Activated T-cell treated with anti-CD3 and anti-CD28 coated beads, Interleukin-2, amount 50 U/mL, for 24 hours (primary cell): ENCODE results near the gene TMEM121.

Source experiments
- DNase-seq: peaks from one replicate; pipeline ENCODE4 v3.0.0-alpha.2; 2020
- H3K27ac Mint-ChIP-seq: 2 replicates; pipeline ENCODE4 v1.8.0; 2020; ENCODE audit warnings: mild to moderate bottlenecking, mixed read lengths
- H3K27me3 Mint-ChIP-seq: 2 replicates; pipeline ENCODE4 v1.8.0; 2020; ENCODE audit warnings: mixed read lengths
- H3K36me3 Mint-ChIP-seq: 2 replicates; pipeline ENCODE4 v1.8.0; 2020; ENCODE audit warnings: low read depth, mixed read lengths
- H3K4me1 Mint-ChIP-seq: 2 replicates; pipeline ENCODE4 v1.8.0; 2020; ENCODE audit warnings: low read depth, mixed read lengths
- H3K4me3 Mint-ChIP-seq: 2 replicates; pipeline ENCODE4 v1.8.0; 2020; ENCODE audit warnings: mild to moderate bottlenecking, moderate library complexity, mixed read lengths
- H3K9me3 Mint-ChIP-seq: 2 replicates; pipeline ENCODE4 v1.8.0; 2020; ENCODE audit warnings: mixed read lengths

The TMEM121 gene

DNA sequence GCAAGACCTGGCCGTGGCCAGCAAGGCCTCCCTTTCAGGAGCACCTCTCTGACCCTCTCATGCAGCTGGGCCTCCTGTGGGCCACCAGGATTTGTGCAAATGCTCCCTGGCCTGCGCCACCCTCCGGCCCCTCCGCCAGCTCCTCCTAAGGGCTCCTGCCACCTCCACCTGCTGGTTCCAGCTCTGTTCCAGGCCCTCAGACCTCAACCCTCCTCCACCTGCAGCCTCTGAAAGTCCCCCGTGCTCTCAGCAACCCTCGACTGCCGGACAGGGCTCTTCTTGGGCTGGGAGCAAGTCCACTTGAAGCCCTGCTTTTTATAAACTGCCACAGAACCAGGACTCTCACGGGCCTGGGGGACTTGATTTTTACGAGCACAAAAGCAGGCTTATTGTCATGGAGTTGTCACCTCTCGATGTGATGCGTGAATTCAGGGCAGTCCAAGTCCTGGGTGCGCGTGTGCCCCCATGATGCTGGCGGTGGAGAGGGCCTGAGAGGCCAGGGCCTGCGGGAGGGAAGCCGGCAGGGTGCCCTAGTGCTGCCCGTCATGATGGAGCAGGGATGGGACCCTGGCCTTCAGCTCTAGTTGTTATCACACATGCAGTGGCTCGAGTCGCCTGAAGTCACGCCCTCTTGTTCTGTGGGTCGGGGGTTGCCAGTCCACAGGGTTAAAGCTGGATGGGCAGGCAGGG lies 26.2 kb upstream of the TMEM121 start:
- peaks cover 18% of the 10 kb centered on the region for H3K36me3 Mint-ChIP-seq

GRCh38 chr14:105500726-105501101 lies 25.7 kb upstream of the TMEM121 start:
- Mint-ChIP-seq H3K27ac (no peak overlapping the region), H3K36me3 (peaks cover 18% of the 10 kb centered on the region), H3K9me3 (no peaks in the 10 kb centered on the region), H3K27me3 (no peaks in the 10 kb centered on the region), H3K4me1 (no peaks in the 10 kb centered on the region), H3K4me3 (no peak overlapping the region)
- DNase-seq = no peak

More for the DNA sequence above, 26.2 kb upstream of the TMEM121 start:
- Mint-ChIP-seq H3K4me1 (no peaks in the 10 kb centered on the region), H3K27me3 (no peaks in the 10 kb centered on the region), H3K27ac (no peak overlapping the region), H3K4me3 (no peak overlapping the region), H3K9me3 (no peaks in the 10 kb centered on the region)
- DNase-seq = peak; percentile 33

GRCh38 chr14:105501504-105502291 lies 24.7 kb upstream of the TMEM121 start:
- Mint-ChIP-seq H3K4me3 (no peak overlapping the region), H3K27me3 (no peaks in the 10 kb centered on the region), H3K27ac (no peak overlapping the region), H3K36me3 (peaks cover 15% of the 10 kb centered on the region), H3K4me1 (no peaks in the 10 kb centered on the region), H3K9me3 (no peaks in the 10 kb centered on the region)
- DNase-seq = peak; percentile 28

- peak; percentile 25 for DNase-seq
- H3K36me3 Mint-ChIP-seq = peaks cover 14% of the 10 kb centered on the region
- peak overlapping the region; percentile 82 for H3K27ac Mint-ChIP-seq
Measured at GRCh38 chr14:105502446-105503295, 23.7 kb upstream of the TMEM121 start.

DNA sequence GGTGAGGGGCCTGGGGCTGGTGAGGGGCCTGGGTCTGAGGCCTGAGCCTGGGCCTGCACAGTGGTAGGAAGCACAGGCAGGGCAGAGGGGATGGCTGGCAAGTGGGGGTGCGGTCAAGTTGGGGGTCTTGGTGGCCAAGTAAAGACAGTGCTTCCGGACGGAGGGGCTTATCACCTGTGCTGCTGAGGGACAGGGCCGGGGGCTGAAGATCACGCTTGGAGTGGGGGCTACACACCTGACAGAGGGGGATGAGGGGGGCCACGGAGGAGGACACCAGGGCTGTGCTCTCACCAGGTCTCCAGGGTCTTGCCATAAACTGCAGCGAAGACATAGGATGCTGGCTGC lies 23.1 kb upstream of the TMEM121 start:
- no peak for DNase-seq
- no peak overlapping the region for H3K4me3 Mint-ChIP-seq
- H3K27me3 Mint-ChIP-seq = peaks cover 7% of the 10 kb centered on the region
- H3K27ac Mint-ChIP-seq = peak overlapping the region; percentile 41
- H3K4me1 Mint-ChIP-seq = no peaks in the 10 kb centered on the region
- H3K36me3 Mint-ChIP-seq = peaks cover 8% of the 10 kb centered on the region
- H3K9me3 Mint-ChIP-seq = no peaks in the 10 kb centered on the region

More at GRCh38 chr14:105502446-105503295, 23.7 kb upstream of the TMEM121 start:
- Mint-ChIP-seq H3K4me1 (no peaks in the 10 kb centered on the region), H3K4me3 (no peak overlapping the region), H3K9me3 (no peaks in the 10 kb centered on the region), H3K27me3 (peaks cover 2% of the 10 kb centered on the region)

- peaks cover 11% of the 10 kb centered on the region for H3K27me3 Mint-ChIP-seq
- no peaks in the 10 kb centered on the region for H3K9me3 Mint-ChIP-seq
- H3K36me3 Mint-ChIP-seq = no peaks in the 10 kb centered on the region
- no peak overlapping the region for H3K4me3 Mint-ChIP-seq
- H3K27ac Mint-ChIP-seq = no peak overlapping the region
- DNase-seq = no peak
- no peaks in the 10 kb centered on the region for H3K4me1 Mint-ChIP-seq
Measured at GRCh38 chr14:105503935-105504692, 22.3 kb upstream of the TMEM121 start.

- no peaks in the 10 kb centered on the region for H3K36me3 Mint-ChIP-seq
- H3K27ac Mint-ChIP-seq = no peak overlapping the region
- no peaks in the 10 kb centered on the region for H3K4me1 Mint-ChIP-seq
- no peak overlapping the region for H3K4me3 Mint-ChIP-seq
- no peak for DNase-seq
- H3K9me3 Mint-ChIP-seq = no peaks in the 10 kb centered on the region
- H3K27me3 Mint-ChIP-seq = peaks cover 11% of the 10 kb centered on the region
Measured at GRCh38 chr14:105505101-105505500, 21.3 kb upstream of the TMEM121 start.

DNA sequence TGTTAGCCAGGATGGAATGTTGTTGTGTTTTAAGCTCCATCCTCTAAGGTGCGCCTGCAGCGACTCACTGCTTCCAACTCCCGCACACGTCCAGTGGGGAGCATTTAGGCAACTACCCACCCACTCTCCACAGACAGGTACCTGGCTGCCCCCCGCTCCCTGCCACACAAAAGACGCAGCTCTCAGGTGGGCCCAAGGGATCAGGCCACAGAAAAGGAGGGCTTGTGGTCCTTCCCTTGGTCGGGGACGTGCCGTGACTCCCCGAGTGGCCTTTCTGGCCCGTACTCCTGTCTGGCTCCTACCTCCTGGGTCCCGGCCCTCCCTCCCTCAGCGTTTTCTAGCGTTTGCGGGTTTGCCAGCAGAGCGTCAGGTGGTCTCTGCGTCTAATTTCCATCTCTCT lies 19.1 kb upstream of the TMEM121 start:
- H3K27ac Mint-ChIP-seq = no peak overlapping the region
- no peaks in the 10 kb centered on the region for H3K9me3 Mint-ChIP-seq
- no peaks in the 10 kb centered on the region for H3K36me3 Mint-ChIP-seq
- H3K4me1 Mint-ChIP-seq = no peaks in the 10 kb centered on the region
- DNase-seq = no peak
- H3K27me3 Mint-ChIP-seq = peaks cover 25% of the 10 kb centered on the region
- H3K4me3 Mint-ChIP-seq = no peak overlapping the region

GRCh38 chr14:105508069-105508468 lies 18.3 kb upstream of the TMEM121 start:
- H3K36me3 Mint-ChIP-seq = no peaks in the 10 kb centered on the region
- H3K4me3 Mint-ChIP-seq = no peak overlapping the region
- H3K4me1 Mint-ChIP-seq = no peaks in the 10 kb centered on the region
- H3K27me3 Mint-ChIP-seq = peaks cover 32% of the 10 kb centered on the region
- H3K9me3 Mint-ChIP-seq = no peaks in the 10 kb centered on the region
- no peak for DNase-seq
- no peak overlapping the region for H3K27ac Mint-ChIP-seq

GRCh38 chr14:105508601-105509000 lies 17.8 kb upstream of the TMEM121 start:
- DNase-seq = no peak
- Mint-ChIP-seq H3K4me1 (no peaks in the 10 kb centered on the region), H3K27ac (no peak overlapping the region), H3K36me3 (no peaks in the 10 kb centered on the region), H3K4me3 (no peak overlapping the region), H3K27me3 (peaks cover 35% of the 10 kb centered on the region), H3K9me3 (no peaks in the 10 kb centered on the region)

DNA sequence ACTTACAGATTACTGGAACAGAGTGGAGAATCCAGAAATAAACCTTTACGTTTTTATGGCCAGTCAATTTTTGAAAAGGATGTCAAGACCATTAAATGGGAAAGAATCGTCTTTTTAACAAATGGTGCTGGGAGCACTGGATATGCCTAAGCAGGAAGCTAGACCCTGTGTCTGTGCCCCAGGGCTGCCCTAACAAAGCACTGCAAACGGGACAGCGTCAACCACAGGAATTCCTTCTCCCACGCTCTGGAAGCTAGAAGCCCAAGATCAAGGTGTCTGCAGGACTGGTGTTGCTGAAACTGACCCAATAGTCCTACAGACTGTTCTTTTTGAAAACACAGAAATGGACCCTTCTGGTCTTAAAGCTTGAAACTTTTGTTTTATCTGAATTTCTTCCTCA lies 9.3 kb upstream of the TMEM121 start:
- H3K9me3 Mint-ChIP-seq = no peaks in the 10 kb centered on the region
- peaks cover 61% of the 10 kb centered on the region for H3K27me3 Mint-ChIP-seq
- DNase-seq = no peak

GRCh38 chr14:105519946-105520698 lies 6.3 kb upstream of the TMEM121 start:
- DNase-seq = no peak
- no peaks in the 10 kb centered on the region for H3K4me1 Mint-ChIP-seq
- peaks cover 52% of the 10 kb centered on the region for H3K27me3 Mint-ChIP-seq

More for the DNA sequence above, 9.3 kb upstream of the TMEM121 start:
- Mint-ChIP-seq H3K27ac (no peak overlapping the region), H3K4me1 (no peaks in the 10 kb centered on the region), H3K4me3 (no peak overlapping the region), H3K36me3 (no peaks in the 10 kb centered on the region)

GRCh38 chr14:105525326-105525725 lies 1.1 kb upstream of the TMEM121 start:
- DNase-seq = no peak
- H3K27ac Mint-ChIP-seq = no peak overlapping the region
- peaks cover 26% of the 10 kb centered on the region for H3K27me3 Mint-ChIP-seq
- H3K9me3 Mint-ChIP-seq = no peaks in the 10 kb centered on the region
- H3K4me1 Mint-ChIP-seq = peaks cover 18% of the 10 kb centered on the region
- H3K36me3 Mint-ChIP-seq = peaks cover 5% of the 10 kb centered on the region
- H3K4me3 Mint-ChIP-seq = peak overlapping the region; percentile 45

More at GRCh38 chr14:105519946-105520698, 6.3 kb upstream of the TMEM121 start:
- H3K4me3 Mint-ChIP-seq = no peak overlapping the region
- H3K36me3 Mint-ChIP-seq = no peaks in the 10 kb centered on the region
- no peak overlapping the region for H3K27ac Mint-ChIP-seq
- H3K9me3 Mint-ChIP-seq = no peaks in the 10 kb centered on the region
